Measurements from ENCODE around the gene ALPK1. TPM values are rescaled to one million over a fixed set of nuclear protein-coding genes. Genes with fewer than 3 reads are reported as not detected.

Gene ALPK1
- total RNA-seq, 4 donors from 2014 or later = 12.6 to 19.9 (median 14.8) TPM

DNA sequence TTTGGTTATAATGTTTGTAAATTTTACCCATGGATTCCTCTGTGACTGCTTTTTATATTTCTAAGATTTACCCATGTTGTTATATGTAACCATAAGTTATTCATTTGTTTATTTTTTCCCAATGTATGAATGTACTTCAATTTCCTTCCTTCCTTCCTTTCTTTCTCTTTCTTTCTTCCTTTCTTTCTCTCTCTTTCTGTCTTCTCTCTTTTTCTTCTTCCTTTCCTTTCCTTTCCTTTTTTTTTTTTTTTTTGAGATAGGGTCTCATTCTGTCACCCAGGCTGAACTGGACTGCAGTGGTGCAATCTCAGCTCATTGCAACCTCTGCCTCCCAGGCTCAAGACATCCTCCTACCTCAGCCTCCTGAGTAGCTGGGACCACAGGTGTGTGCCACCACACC is 55.6 kb downstream of the ALPK1 start:
- Histone ChIP-seq H3K4me3 (no peak overlapping the region), H3K27ac (replicated peaks in 1 of 4) (no peak overlapping the region), H3K9me3 (no peaks in the 10 kb centered on the region), H3K4me1 (peaks cover 6 to 17% (median 15%) of the 10 kb centered on the region in 4 donors), H3K27me3 (no peaks in the 10 kb centered on the region), H3K36me3 (peaks cover 0 to 13% (median 4%) of the 10 kb centered on the region in 4 donors)
- TF ChIP-seq CTCF (IDR thresholded peaks at IDR 0.05) (no peak), POLR2A (IDR thresholded peaks at IDR 0.05; ENCODE audit: low read depth) (no peak), EP300 (IDR thresholded peaks at IDR 0.05) (no peak), POLR2AphosphoS5 (IDR thresholded peaks at IDR 0.05) (no peak)
- intact Hi-C loops (cut with DNase I) = no loop called here
- DNase-seq (ENCODE audit: extremely low spot score) = no peak

- TF ChIP-seq POLR2AphosphoS5 (IDR thresholded peaks at IDR 0.05) (no peak), POLR2A (IDR thresholded peaks at IDR 0.05; ENCODE audit: low read depth) (no peak), EP300 (IDR thresholded peaks at IDR 0.05) (no peak), CTCF (IDR thresholded peaks at IDR 0.05) (no peak)
- 96% methylated on average over 18 of the region's 20 CpGs for WGBS
- H3K27ac ChIP-seq (replicated peaks in 1 of 4) = no peak overlapping the region
- intact Hi-C loops (cut with DNase I) = no loop called here
- peaks cover 0 to 21% (median 4%) of the 10 kb centered on the region in 4 donors for H3K36me3 ChIP-seq
- H3K4me3 ChIP-seq = no peak overlapping the region
- H3K4me1 ChIP-seq = no peaks in the 10 kb centered on the region
- no peaks in the 10 kb centered on the region for H3K27me3 ChIP-seq
- DNase-seq (ENCODE audit: extremely low spot score) = no peak
- no peaks in the 10 kb centered on the region for H3K9me3 ChIP-seq
Measured at GRCh38 chr4:112355662-112356061, 58.5 kb downstream of the ALPK1 start.

GRCh38 chr4:112357453-112357852 is 60.3 kb downstream of the ALPK1 start:
- WGBS = 97% methylated on average over 11 of the region's 11 CpGs
- Histone ChIP-seq H3K27me3 (no peaks in the 10 kb centered on the region), H3K36me3 (peaks cover 0 to 30% (median 6%) of the 10 kb centered on the region in 4 donors), H3K9me3 (no peaks in the 10 kb centered on the region), H3K4me1 (no peaks in the 10 kb centered on the region), H3K27ac (replicated peaks in 1 of 4) (no peak overlapping the region), H3K4me3 (no peak overlapping the region)
- TF ChIP-seq CTCF (IDR thresholded peaks at IDR 0.05) (no peak), POLR2A (IDR thresholded peaks at IDR 0.05; ENCODE audit: low read depth) (no peak), POLR2AphosphoS5 (IDR thresholded peaks at IDR 0.05) (no peak), EP300 (IDR thresholded peaks at IDR 0.05) (no peak)
- intact Hi-C loops (cut with DNase I) = no loop called here
- DNase-seq (ENCODE audit: extremely low spot score) = no peak

DNA sequence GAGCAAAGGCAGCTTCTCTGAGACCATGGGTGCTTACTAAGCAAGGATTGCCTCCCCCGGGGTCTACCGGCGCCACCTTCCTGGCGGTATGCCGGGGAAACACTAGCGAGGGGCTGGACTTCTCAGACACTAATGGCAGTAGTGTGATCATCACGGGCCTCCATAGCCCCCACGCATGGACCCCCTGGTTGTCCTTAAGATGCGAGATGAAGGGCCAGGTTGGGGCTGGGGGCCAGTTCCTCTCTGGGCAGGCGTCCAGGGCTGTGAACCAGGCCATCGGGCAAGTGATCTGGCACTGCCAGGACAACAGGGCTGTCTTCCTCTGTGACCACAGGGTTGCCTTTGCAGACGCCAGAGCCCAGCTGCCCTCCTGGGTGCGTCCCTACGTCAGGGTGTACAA is 60.7 kb downstream of the ALPK1 start:
- no peak for DNase-seq (ENCODE audit: extremely low spot score)
- WGBS = 100% methylated on average over 4 of the region's 14 CpGs
- H3K36me3 ChIP-seq = peaks cover 0 to 30% (median 6%) of the 10 kb centered on the region in 4 donors
- H3K9me3 ChIP-seq = no peaks in the 10 kb centered on the region
- intact Hi-C loops (cut with DNase I) = no loop called here
- no peaks in the 10 kb centered on the region for H3K4me1 ChIP-seq
- H3K27me3 ChIP-seq = no peaks in the 10 kb centered on the region
- H3K4me3 ChIP-seq = no peak overlapping the region
- TF ChIP-seq POLR2A (IDR thresholded peaks at IDR 0.05; ENCODE audit: low read depth) = no peak
- TF ChIP-seq CTCF (IDR thresholded peaks at IDR 0.05) = no peak
- TF ChIP-seq POLR2AphosphoS5 (IDR thresholded peaks at IDR 0.05) = no peak
- no peak for TF ChIP-seq EP300 (IDR thresholded peaks at IDR 0.05)
- H3K27ac ChIP-seq (replicated peaks in 1 of 4) = no peak overlapping the region

GRCh38 chr4:112358415-112358814 is 61.2 kb downstream of the ALPK1 start:
- Histone ChIP-seq H3K4me3 (no peak overlapping the region), H3K9me3 (no peaks in the 10 kb centered on the region), H3K36me3 (peaks cover 0 to 30% (median 6%) of the 10 kb centered on the region in 4 donors), H3K27me3 (no peaks in the 10 kb centered on the region), H3K4me1 (no peaks in the 10 kb centered on the region), H3K27ac (replicated peaks in 1 of 4) (no peak overlapping the region)
- no peak for TF ChIP-seq CTCF (IDR thresholded peaks at IDR 0.05)
- no peak for TF ChIP-seq EP300 (IDR thresholded peaks at IDR 0.05)
- TF ChIP-seq POLR2A (IDR thresholded peaks at IDR 0.05; ENCODE audit: low read depth) = no peak
- no peak for TF ChIP-seq POLR2AphosphoS5 (IDR thresholded peaks at IDR 0.05)
- intact Hi-C loops (cut with DNase I) = no loop called here
- DNase-seq (ENCODE audit: extremely low spot score) = no peak
- 96% methylated on average over 4 of the region's 10 CpGs for WGBS

Measured in esophagus muscularis mucosa (tissue), 4 donors.